Hematopoietic multipotent progenitor cell treated with erythropoietin and hydrocortisone succinate and interleukin-3 and kit ligand, for 8 days (in vitro differentiated cells): ENCODE measurements around the gene VAPB.
A peak's percentile ranks its signal among the peaks of the same experiment; 100 is the strongest.

ENCODE experiments used
- DNase-seq: peaks from one replicate; pipeline ENCODE4 v3.0.0-alpha.2; 2015

Gene VAPB

GRCh38 chr20:58381627-58382026, 7.4 kb upstream of the VAPB start:
- DNase-seq, result no peak

- no peak for DNase-seq
Observed at GRCh38 chr20:58382096-58382495, 6.9 kb upstream of the VAPB start.

- DNase-seq, result no peak
Observed at GRCh38 chr20:58384821-58385220, 4.2 kb upstream of the VAPB start.

- no peak for DNase-seq
Observed at GRCh38 chr20:58388028-58388601, 914 bp upstream of the VAPB start.

- peak; percentile 38 for DNase-seq
Observed at GRCh38 chr20:58389324-58389967, 417 bp downstream of the VAPB start.

GRCh38 chr20:58389968-58390658, 1.1 kb downstream of the VAPB start:
- peak; percentile 79 for DNase-seq

- no peak for DNase-seq
Observed at GRCh38 chr20:58390659-58391035, 1.6 kb downstream of the VAPB start.

GRCh38 chr20:58392286-58392685, 3.3 kb downstream of the VAPB start:
- DNase-seq, result no peak

GRCh38 chr20:58393299-58393698, 4.3 kb downstream of the VAPB start:
- no peak for DNase-seq

- no peak for DNase-seq
Observed at GRCh38 chr20:58394801-58395200, 5.8 kb downstream of the VAPB start.

GRCh38 chr20:58395604-58396003, 6.6 kb downstream of the VAPB start:
- no peak for DNase-seq

- DNase-seq, result no peak
Observed at GRCh38 chr20:58397429-58397828, 8.4 kb downstream of the VAPB start.

- DNase-seq, result no peak
Observed at GRCh38 chr20:58398254-58398653, 9.2 kb downstream of the VAPB start.

- no peak for DNase-seq
Observed at GRCh38 chr20:58399926-58400325, 10.9 kb downstream of the VAPB start.

- no peak for DNase-seq
Observed at GRCh38 chr20:58401162-58401561, 12.1 kb downstream of the VAPB start.

GRCh38 chr20:58402305-58402704, 13.3 kb downstream of the VAPB start:
- DNase-seq, result no peak

- no peak for DNase-seq
Observed at GRCh38 chr20:58402827-58403226, 13.8 kb downstream of the VAPB start.

GRCh38 chr20:58403272-58403671, 14.2 kb downstream of the VAPB start:
- no peak for DNase-seq

- no peak for DNase-seq
Observed at GRCh38 chr20:58405504-58406291, 16.7 kb downstream of the VAPB start.

GRCh38 chr20:58406422-58407001, 17.5 kb downstream of the VAPB start:
- DNase-seq, result no peak

- DNase-seq, result peak; percentile 57
Observed at GRCh38 chr20:58407201-58407873, 18.3 kb downstream of the VAPB start.

- no peak for DNase-seq
Observed at GRCh38 chr20:58407966-58408557, 19.0 kb downstream of the VAPB start.
